Tibial nerve (tissue), 3 donors: ENCODE results near the gene ABI3BP.

Source experiments
- POLR2A ChIP-seq, 2 donors: fragments of 450-650 bp; IDR thresholded peaks; one replicate each; pipeline ENCODE4 v1.6.1; 2017; ENCODE audit warnings: antibody characterized with exemption in 2 of 2, mild to moderate bottlenecking in 2 of 2, moderate library complexity in 2 of 2
- TF ChIP-seq, protein P1 (sequence below), 5 experiments: fragments of 200-600 bp in 3 of 5; fragments of 450-650 bp in 2 of 5; sonication (generic) in 3 of 5; IDR thresholded peaks; one replicate each; pipeline ENCODE4 v1.5.1; 2016 to 2019; ENCODE audit warnings: antibody characterized with exemption in 5 of 5, mild to moderate bottlenecking in 3 of 5, moderate library complexity in 2 of 5

DNA sequence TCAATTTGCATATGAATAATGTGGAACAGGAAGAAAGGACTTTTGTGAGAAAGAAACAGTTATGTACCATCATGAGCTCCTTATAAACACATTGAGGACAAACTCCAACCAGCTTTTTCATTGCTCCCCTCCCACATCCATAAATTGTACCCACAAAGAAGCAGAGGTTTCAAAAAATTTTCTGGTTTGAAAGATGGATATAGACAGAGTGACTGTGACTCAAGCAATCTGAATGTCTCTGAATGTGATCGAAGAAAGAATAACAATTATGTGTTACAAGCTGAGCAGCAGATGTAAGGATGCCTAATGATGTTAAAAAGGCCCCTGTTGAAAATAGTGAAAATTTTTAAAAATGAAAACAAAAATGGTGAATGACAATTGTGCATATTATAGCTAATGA lies 156.6 kb downstream of the ABI3BP start:
- TF ChIP-seq, protein P1, sequence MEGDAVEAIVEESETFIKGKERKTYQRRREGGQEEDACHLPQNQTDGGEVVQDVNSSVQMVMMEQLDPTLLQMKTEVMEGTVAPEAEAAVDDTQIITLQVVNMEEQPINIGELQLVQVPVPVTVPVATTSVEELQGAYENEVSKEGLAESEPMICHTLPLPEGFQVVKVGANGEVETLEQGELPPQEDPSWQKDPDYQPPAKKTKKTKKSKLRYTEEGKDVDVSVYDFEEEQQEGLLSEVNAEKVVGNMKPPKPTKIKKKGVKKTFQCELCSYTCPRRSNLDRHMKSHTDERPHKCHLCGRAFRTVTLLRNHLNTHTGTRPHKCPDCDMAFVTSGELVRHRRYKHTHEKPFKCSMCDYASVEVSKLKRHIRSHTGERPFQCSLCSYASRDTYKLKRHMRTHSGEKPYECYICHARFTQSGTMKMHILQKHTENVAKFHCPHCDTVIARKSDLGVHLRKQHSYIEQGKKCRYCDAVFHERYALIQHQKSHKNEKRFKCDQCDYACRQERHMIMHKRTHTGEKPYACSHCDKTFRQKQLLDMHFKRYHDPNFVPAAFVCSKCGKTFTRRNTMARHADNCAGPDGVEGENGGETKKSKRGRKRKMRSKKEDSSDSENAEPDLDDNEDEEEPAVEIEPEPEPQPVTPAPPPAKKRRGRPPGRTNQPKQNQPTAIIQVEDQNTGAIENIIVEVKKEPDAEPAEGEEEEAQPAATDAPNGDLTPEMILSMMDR (IDR thresholded peaks at IDR 0.05) = no peak
- TF ChIP-seq POLR2A (IDR thresholded peaks at IDR 0.05) = no peak
